Trophoblast cell (in vitro differentiated cells and primary cell): ENCODE data around the gene CDC42SE2.

Experiments
- DNase-seq, 2 donors: peaks; one replicate each; pipeline ENCODE4 v3.0.0-alpha.2; 2016
- H2AFZ ChIP-seq: 2 replicates; pipeline ENCODE4 v1.6.1; 2013; ENCODE audit warnings: low read length, moderate library complexity, mild to moderate bottlenecking; ENCODE audit not compliant: insufficient read depth, poor library complexity
- H2AK5ac ChIP-seq: 2 replicates; pipeline ENCODE4 v1.6.1; 2013; ENCODE audit warnings: mild to moderate bottlenecking, low read length
- H2BK120ac ChIP-seq: 2 replicates; pipeline ENCODE4 v1.6.1; 2013; ENCODE audit warnings: low read length, mild to moderate bottlenecking, moderate library complexity; ENCODE audit not compliant: insufficient read depth, poor library complexity
- H2BK12ac ChIP-seq: 2 replicates; pipeline ENCODE4 v1.6.1; 2013; ENCODE audit warnings: mild to moderate bottlenecking, low read length, moderate library complexity
- H2BK5ac ChIP-seq: 2 replicates; pipeline ENCODE4 v1.6.1; 2013; ENCODE audit warnings: low read length, low read depth, moderate library complexity, mild to moderate bottlenecking; ENCODE audit not compliant: poor library complexity
- H3K14ac ChIP-seq: 2 replicates; pipeline ENCODE4 v1.6.1; 2013; ENCODE audit warnings: mild to moderate bottlenecking, low read length
- H3K18ac ChIP-seq: 2 replicates; pipeline ENCODE4 v1.6.1; 2013; ENCODE audit warnings: mild to moderate bottlenecking, low read length
- H3K23ac ChIP-seq: 2 replicates; pipeline ENCODE4 v1.6.1; 2013; ENCODE audit warnings: low read length
- H3K27ac ChIP-seq: 2 replicates; pipeline ENCODE4 v1.5.1; 2013; ENCODE audit warnings: low read depth, mild to moderate bottlenecking, inconsistent platforms, low read length, moderate library complexity
- H3K27me3 ChIP-seq: 2 replicates; pipeline ENCODE4 v1.6.1; 2013; ENCODE audit warnings: inconsistent platforms, mild to moderate bottlenecking, low read length, moderate library complexity; ENCODE audit not compliant: insufficient read depth
- H3K36me3 ChIP-seq, 2 experiments: 1 replicate in 1 of 2; 2 replicates in 1 of 2; pipeline ENCODE4 v1.6.1; 2013; ENCODE audit warnings: low read length in 2 of 2, mild to moderate bottlenecking in 2 of 2, moderate library complexity in 1 of 2; ENCODE audit not compliant: insufficient read depth in 2 of 2, control insufficient read depth in 1 of 2
- H3K4ac ChIP-seq: 2 replicates; pipeline ENCODE4 v1.6.1; 2013; ENCODE audit warnings: low read depth, mild to moderate bottlenecking, low read length, moderate library complexity
- H3K4me1 ChIP-seq, 2 experiments: 1 replicate in 1 of 2; 2 replicates in 1 of 2; pipeline ENCODE4 v1.6.1; 2013; ENCODE audit warnings: low read length in 2 of 2, mild to moderate bottlenecking in 2 of 2, moderate library complexity in 1 of 2; ENCODE audit not compliant: insufficient read depth in 2 of 2, control insufficient read depth in 1 of 2
- H3K4me2 ChIP-seq: 2 replicates; pipeline ENCODE4 v1.6.1; 2013; ENCODE audit warnings: inconsistent platforms, mild to moderate bottlenecking, low read length, moderate library complexity
- H3K4me3 ChIP-seq: 2 replicates; pipeline ENCODE4 v1.5.1; 2013; ENCODE audit warnings: mild to moderate bottlenecking, low read depth, low read length, inconsistent platforms
- H3K79me1 ChIP-seq: one replicate; pipeline ENCODE4 v1.6.1; 2013; ENCODE audit warnings: low read length
- H3K79me2 ChIP-seq: 2 replicates; pipeline ENCODE4 v1.6.1; 2013; ENCODE audit warnings: low read length, mild to moderate bottlenecking; ENCODE audit not compliant: control insufficient read depth, insufficient read depth, poor library complexity
- H3K9ac ChIP-seq: 2 replicates; pipeline ENCODE4 v1.6.1; 2013; ENCODE audit warnings: mild to moderate bottlenecking, low read length
- H3K9me3 ChIP-seq: 2 replicates; pipeline ENCODE4 v1.6.1; 2013; ENCODE audit warnings: low read depth, mild to moderate bottlenecking, control low read depth, inconsistent platforms, low read length; ENCODE audit not compliant: insufficient read depth
- H4K12ac ChIP-seq: 2 replicates; pipeline ENCODE4 v1.6.1; 2013; ENCODE audit warnings: low read depth, mild to moderate bottlenecking, low read length, moderate library complexity
- H4K8ac ChIP-seq: 2 replicates; pipeline ENCODE4 v1.6.1; 2013; ENCODE audit warnings: low read depth, mild to moderate bottlenecking, low read length, moderate library complexity
- H4K91ac ChIP-seq: one replicate; pipeline ENCODE4 v1.6.1; 2013; ENCODE audit warnings: low read depth, mild to moderate bottlenecking, low read length, moderate library complexity
- WGBS: extraction: QIAGEN DNeasy Blood & Tissue Kit; methylation state at CpG from one replicate; pipeline ENCODE4 v1.1.7; 2013; ENCODE audit warnings: missing lambda C conversion rate; ENCODE audit not compliant: insufficient read length, insufficient coverage; ENCODE audit errors: extremely low coverage; 5-methylcytosine and 5-hydroxymethylcytosine counted together

CDC42SE2 gene

DNA sequence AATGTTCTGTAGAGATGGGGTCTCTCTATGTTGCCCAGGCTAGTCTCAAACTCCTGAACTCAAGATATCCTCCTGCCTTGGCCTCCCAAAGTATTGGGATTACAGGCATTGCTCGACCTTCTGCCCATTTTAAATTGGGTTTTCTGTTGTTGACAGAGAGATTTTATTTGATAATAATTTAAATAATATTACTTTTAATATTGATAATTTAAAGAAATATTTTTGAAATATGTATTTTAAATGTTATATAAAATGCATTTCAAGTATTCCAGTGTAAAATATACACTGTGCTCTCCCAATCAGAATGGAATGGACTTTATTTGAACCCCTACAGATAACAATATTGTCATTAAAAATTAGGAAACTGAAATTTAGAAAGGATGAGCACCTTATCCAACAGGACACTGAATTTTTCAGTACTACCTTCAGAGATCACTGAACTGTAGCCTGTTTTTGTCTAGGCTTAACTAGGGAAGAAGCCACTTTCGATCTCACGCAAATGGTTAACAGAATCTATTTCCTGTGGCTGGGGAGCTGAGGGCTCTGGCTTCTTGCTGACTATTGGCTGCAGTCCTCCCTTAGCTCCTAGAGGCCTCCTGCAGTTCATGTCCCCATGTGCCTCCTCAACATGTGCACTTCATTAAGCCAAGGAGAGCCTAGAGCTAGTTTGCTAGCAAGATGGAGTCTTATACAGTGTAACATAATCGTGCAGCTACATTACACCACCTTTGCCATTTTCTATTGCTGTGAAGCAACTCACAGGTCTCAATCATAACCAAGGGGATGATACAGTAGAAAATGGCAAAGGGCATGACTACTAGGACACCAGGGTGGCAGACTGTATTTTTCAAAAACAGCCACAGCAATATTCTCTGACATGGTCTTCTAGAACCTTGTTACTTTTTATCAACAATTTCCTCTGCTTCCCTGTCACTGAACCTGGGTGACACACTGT is 150.0 kb downstream of the CDC42SE2 start:
- Histone ChIP-seq H3K79me2 (no peaks in the 10 kb centered on the region), H3K18ac (no peak overlapping the region), H2BK120ac (no peak overlapping the region), H2AFZ (no peak overlapping the region), H3K27ac (no peak overlapping the region), H3K4me2 (no peak overlapping the region), H2BK12ac (no peak overlapping the region), H3K4me3 (no peak overlapping the region), H3K36me3 (no peaks in the 10 kb centered on the region), H3K9ac (no peak overlapping the region), H4K91ac (no peak overlapping the region), H3K79me1 (no peaks in the 10 kb centered on the region), H3K4ac (no peak overlapping the region), H3K27me3 (no peaks in the 10 kb centered on the region), H3K9me3 (no peaks in the 10 kb centered on the region), H2BK5ac (no peak overlapping the region), H3K4me1 (no peaks in the 10 kb centered on the region), H3K14ac (no peak overlapping the region), H3K23ac (no peak overlapping the region), H2AK5ac (no peak overlapping the region), H4K8ac (no peak overlapping the region), H4K12ac (no peak overlapping the region)
- no CpG with 5 or more reads among the region's 4 CpGs for WGBS
- no peak for DNase-seq

- Histone ChIP-seq H3K79me1 (no peaks in the 10 kb centered on the region), H3K4ac (no peak overlapping the region), H2BK5ac (no peak overlapping the region), H3K9me3 (no peaks in the 10 kb centered on the region), H4K12ac (no peak overlapping the region), H2AK5ac (no peak overlapping the region), H3K4me1 (no peaks in the 10 kb centered on the region), H3K4me3 (no peak overlapping the region), H3K23ac (no peak overlapping the region), H3K14ac (no peak overlapping the region), H4K91ac (no peak overlapping the region), H3K18ac (no peak overlapping the region), H3K9ac (no peak overlapping the region), H2BK12ac (no peak overlapping the region), H3K27me3 (no peaks in the 10 kb centered on the region), H2BK120ac (no peak overlapping the region), H2AFZ (no peak overlapping the region), H3K79me2 (no peaks in the 10 kb centered on the region), H3K27ac (no peak overlapping the region), H3K4me2 (no peak overlapping the region), H4K8ac (no peak overlapping the region), H3K36me3 (peaks cover 1 to 2% of the 10 kb centered on the region in 2 experiments)
- DNase-seq, result no peak
- WGBS, result no CpG with 5 or more reads among the region's 3 CpGs
Measured at GRCh38 chr5:131416729-131417128, 152.9 kb downstream of the CDC42SE2 start.

GRCh38 chr5:131417240-131417869 is 153.5 kb downstream of the CDC42SE2 start:
- Histone ChIP-seq H3K9me3 (no peaks in the 10 kb centered on the region), H4K8ac (no peak overlapping the region), H3K23ac (no peak overlapping the region), H3K14ac (no peak overlapping the region), H2BK120ac (no peak overlapping the region), H3K79me1 (no peaks in the 10 kb centered on the region), H3K4ac (no peak overlapping the region), H4K91ac (no peak overlapping the region), H3K4me2 (no peak overlapping the region), H2BK5ac (no peak overlapping the region), H3K27me3 (no peaks in the 10 kb centered on the region), H3K27ac (no peak overlapping the region), H2AFZ (no peak overlapping the region), H4K12ac (no peak overlapping the region), H3K4me1 (no peaks in the 10 kb centered on the region), H2AK5ac (no peak overlapping the region), H3K18ac (no peak overlapping the region), H3K9ac (no peak overlapping the region), H3K4me3 (no peak overlapping the region), H3K79me2 (no peaks in the 10 kb centered on the region), H3K36me3 (peaks cover 1 to 2% of the 10 kb centered on the region in 2 experiments), H2BK12ac (no peak overlapping the region)
- no CpG with 5 or more reads among the region's 7 CpGs for WGBS
- peak; percentile 67 to 87 for DNase-seq

DNA sequence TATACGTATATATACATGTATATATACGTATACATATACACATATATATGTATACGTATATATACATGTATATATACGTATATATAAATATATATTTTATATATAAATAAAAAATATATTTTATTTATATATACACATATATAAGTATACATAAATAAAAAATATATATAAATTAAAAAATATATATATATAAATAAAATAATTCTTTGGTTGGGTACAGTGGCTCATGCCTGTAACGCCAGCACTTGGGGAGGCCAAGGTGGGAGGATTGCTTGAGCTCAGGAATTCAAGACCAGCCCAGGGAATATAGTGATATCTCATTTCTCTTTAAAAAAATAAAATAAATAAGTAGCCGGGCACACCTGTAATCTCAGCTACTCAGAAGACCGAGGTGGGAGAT is 155.0 kb downstream of the CDC42SE2 start:
- no peak overlapping the region for H2AFZ ChIP-seq
- H3K14ac ChIP-seq, result no peak overlapping the region
- H2BK12ac ChIP-seq, result no peak overlapping the region
- H3K27ac ChIP-seq, result no peak overlapping the region
- H3K36me3 ChIP-seq, result peaks cover 2 to 4% of the 10 kb centered on the region in 2 experiments
- H2AK5ac ChIP-seq, result no peak overlapping the region
- no peak for DNase-seq
- H3K79me2 ChIP-seq, result no peaks in the 10 kb centered on the region
- H3K27me3 ChIP-seq, result no peaks in the 10 kb centered on the region
- H3K18ac ChIP-seq, result no peak overlapping the region
- no peak overlapping the region for H3K4me3 ChIP-seq
- no peaks in the 10 kb centered on the region for H3K9me3 ChIP-seq
- H3K4ac ChIP-seq, result no peak overlapping the region
- no peak overlapping the region for H2BK120ac ChIP-seq
- H4K12ac ChIP-seq, result no peak overlapping the region
- H3K23ac ChIP-seq, result no peak overlapping the region
- H3K79me1 ChIP-seq, result no peaks in the 10 kb centered on the region
- H3K4me1 ChIP-seq, result no peaks in the 10 kb centered on the region
- H4K8ac ChIP-seq, result no peak overlapping the region
- no peak overlapping the region for H4K91ac ChIP-seq
- no peak overlapping the region for H3K9ac ChIP-seq
- H2BK5ac ChIP-seq, result no peak overlapping the region
- no CpG with 5 or more reads among the region's 7 CpGs for WGBS
- H3K4me2 ChIP-seq, result no peak overlapping the region
